GM21381 (cell line): Measurements from ENCODE around the gene CALML6.

Source experiments
- ATAC-seq: cut with Tn5 transposase; IDR thresholded peaks from one replicate; pipeline ENCODE4 v1.9.1; 2021; ENCODE audit warnings: mild to moderate bottlenecking, moderate library complexity; ENCODE audit not compliant: unreplicated experiment

Gene CALML6

GRCh38 chr1:1892079-1892762 lies 22.8 kb upstream of the CALML6 start:
- ATAC-seq: no peak

GRCh38 chr1:1892763-1893120 lies 22.3 kb upstream of the CALML6 start:
- no peak for ATAC-seq

- ATAC-seq: no peak
Measured at GRCh38 chr1:1893291-1893985, 21.6 kb upstream of the CALML6 start.

GRCh38 chr1:1893997-1894353 lies 21.1 kb upstream of the CALML6 start:
- ATAC-seq: no peak

GRCh38 chr1:1894354-1895059 lies 20.6 kb upstream of the CALML6 start:
- ATAC-seq: no peak

- no peak for ATAC-seq
Measured at GRCh38 chr1:1895060-1895418, 20.0 kb upstream of the CALML6 start.

GRCh38 chr1:1895456-1896336 lies 19.4 kb upstream of the CALML6 start:
- ATAC-seq: no peak

GRCh38 chr1:1898246-1898933 lies 16.7 kb upstream of the CALML6 start:
- no peak for ATAC-seq

GRCh38 chr1:1899266-1899966 lies 15.6 kb upstream of the CALML6 start:
- no peak for ATAC-seq

GRCh38 chr1:1899967-1900327 lies 15.1 kb upstream of the CALML6 start:
- no peak for ATAC-seq

- no peak for ATAC-seq
Measured at GRCh38 chr1:1900883-1901640, 14.0 kb upstream of the CALML6 start.

- no peak for ATAC-seq
Measured at GRCh38 chr1:1901641-1902294, 13.3 kb upstream of the CALML6 start.

- no peak for ATAC-seq
Measured at GRCh38 chr1:1903224-1903623, 11.8 kb upstream of the CALML6 start.

- no peak for ATAC-seq
Measured at GRCh38 chr1:1906185-1907097, 8.6 kb upstream of the CALML6 start.

- ATAC-seq: no peak
Measured at GRCh38 chr1:1907098-1907736, 7.8 kb upstream of the CALML6 start.

- no peak for ATAC-seq
Measured at GRCh38 chr1:1908506-1908791, 6.6 kb upstream of the CALML6 start.

- no peak for ATAC-seq
Measured at GRCh38 chr1:1910033-1910465, 5.0 kb upstream of the CALML6 start.
